GM12874 (cell line): Measurements from ENCODE around the gene POFUT2.

ENCODE experiments used
- TF ChIP-seq, protein P1 (sequence below): IDR thresholded peaks from 2 replicates; pipeline ENCODE4 v1.5.1; 2011; ENCODE audit warnings: low read depth, mild to moderate bottlenecking, control low read depth, low read length, moderate library complexity; ENCODE audit not compliant: insufficient read depth

Gene POFUT2

GRCh38 chr21:45289134-45289533 lies 1.4 kb upstream of the POFUT2 start:
- TF ChIP-seq, protein P1, sequence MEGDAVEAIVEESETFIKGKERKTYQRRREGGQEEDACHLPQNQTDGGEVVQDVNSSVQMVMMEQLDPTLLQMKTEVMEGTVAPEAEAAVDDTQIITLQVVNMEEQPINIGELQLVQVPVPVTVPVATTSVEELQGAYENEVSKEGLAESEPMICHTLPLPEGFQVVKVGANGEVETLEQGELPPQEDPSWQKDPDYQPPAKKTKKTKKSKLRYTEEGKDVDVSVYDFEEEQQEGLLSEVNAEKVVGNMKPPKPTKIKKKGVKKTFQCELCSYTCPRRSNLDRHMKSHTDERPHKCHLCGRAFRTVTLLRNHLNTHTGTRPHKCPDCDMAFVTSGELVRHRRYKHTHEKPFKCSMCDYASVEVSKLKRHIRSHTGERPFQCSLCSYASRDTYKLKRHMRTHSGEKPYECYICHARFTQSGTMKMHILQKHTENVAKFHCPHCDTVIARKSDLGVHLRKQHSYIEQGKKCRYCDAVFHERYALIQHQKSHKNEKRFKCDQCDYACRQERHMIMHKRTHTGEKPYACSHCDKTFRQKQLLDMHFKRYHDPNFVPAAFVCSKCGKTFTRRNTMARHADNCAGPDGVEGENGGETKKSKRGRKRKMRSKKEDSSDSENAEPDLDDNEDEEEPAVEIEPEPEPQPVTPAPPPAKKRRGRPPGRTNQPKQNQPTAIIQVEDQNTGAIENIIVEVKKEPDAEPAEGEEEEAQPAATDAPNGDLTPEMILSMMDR = no peak

DNA sequence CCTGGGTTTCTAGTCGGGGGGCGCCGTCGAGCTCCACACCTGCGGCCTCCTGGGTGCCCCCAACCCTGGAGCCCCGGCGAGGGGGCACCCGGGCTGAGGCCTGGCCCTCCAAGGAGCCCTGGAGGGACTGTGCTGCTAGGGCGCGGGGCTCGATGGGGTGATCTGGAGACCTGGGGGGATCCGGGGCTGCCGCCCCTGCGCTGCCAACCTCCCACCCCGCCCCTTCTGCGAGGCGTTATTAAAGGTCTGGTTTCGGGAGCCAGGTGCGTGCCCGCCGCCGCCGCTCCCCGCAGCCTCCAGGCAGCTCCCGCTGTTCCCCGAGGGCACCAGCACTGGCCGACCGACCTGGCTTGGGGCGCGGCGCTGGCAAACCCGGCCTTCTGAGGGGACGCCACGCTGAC lies 746 bp upstream of the POFUT2 start:
- TF ChIP-seq, protein P1 = no peak

DNA sequence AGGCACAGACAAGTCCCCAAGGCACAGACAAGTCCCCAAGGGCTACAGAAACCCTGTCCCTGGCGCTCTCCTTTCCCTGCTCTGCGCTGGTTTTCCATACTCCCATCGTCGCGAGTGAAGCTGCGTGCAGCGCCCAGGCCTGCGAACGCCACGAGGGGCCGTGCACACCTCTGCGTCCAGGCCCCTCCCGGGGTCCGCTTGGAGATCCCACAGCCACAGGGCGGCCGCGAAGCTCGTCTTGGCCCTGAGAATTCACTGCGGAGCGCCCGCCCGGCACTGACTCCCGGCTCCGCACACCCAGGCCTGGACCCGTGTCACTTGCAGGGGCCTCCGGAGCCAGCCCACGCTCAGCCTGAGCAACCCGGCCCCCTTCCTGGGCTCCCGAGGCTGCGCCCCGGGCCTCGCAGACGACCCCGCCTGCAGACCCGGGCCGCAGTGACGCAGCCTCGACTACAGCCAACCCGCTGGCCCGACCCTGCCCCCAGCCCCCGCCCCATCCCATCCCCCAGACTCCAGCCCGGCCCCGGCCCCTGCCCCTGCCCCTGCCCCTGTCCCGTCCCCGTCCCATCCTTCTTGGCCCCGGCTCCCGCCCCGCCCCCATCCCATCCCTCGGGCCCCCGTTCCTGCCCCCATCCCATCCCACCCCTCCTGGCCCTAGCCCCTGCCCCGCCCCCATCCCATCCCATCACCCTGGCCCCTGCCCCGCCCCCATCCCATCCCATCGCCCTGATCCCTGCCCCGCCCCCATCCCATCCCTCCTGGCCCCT lies 841 bp downstream of the POFUT2 start:
- TF ChIP-seq, protein P1 = no peak

DNA sequence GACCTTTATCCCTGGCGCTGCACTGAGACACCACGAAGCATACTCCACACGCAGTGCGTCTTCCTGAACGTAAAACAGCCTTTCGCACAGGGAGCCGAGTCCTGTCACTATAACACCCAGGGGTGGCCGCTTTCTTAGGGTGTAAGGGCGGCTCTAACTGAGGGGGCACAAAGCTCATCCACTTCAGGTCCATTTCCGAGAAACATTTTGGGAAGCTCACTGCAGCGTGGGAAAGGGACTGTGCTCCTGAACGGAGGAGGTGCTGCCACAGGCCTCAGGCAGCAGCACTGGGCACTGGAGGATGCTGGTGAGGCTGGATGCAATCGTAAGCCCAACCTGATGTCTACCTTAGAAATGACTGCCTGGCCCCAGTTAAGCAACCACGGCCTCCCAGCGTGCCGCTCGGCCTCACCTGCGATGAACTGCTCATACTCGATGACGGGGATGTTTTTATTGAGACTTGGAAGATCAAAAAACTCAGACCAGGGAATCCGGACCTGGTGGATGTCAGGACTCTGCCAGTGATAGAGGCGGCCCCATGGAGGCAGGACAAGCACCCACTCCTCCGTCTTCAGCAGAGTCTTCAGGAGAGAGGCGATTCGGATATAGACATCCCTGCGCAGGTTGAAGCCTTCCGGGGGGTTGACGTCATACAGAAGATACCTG lies 2.3 kb downstream of the POFUT2 start:
- TF ChIP-seq, protein P1 = no peak

- TF ChIP-seq, protein P1 = no peak
These were observed 3.3 kb downstream of the POFUT2 start for GRCh38 chr21:45284456-45284741.

GRCh38 chr21:45283611-45284455 lies 3.9 kb downstream of the POFUT2 start:
- TF ChIP-seq, protein P1 = no peak

DNA sequence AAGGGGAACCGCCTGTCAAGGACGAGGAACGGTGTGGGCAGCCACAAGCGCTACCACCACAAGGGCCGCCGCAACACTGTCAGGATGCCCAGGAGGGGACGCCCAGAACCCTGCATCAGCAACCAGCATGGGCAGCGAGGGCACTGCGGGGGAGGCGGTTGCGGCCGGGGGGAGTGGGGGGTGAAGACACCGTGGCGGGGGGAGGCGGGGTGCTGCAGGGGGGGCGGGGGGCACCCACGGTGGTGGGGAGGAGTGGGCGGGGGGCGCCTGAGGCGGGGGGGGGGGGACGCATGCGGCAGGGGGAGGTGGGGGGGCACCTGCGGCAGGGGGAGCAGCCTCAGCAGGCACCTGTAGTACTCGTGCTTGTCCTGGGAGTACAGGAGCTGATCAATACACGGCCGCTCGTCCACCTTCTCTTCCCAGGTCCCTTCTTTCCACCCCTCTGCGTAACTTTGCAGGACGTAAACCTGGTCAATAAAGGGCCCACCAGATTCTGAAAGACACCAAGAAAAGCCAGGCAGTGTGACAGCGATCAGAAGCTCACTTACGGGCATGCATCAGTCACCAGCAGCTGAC lies 4.6 kb downstream of the POFUT2 start:
- TF ChIP-seq, protein P1 = no peak
